GM19025 (cell line): ENCODE measurements around the gene RASGRF1.

Experiments used
- ATAC-seq: cut with Tn5 transposase; IDR thresholded peaks from one replicate; pipeline ENCODE4 v1.9.1; 2021; ENCODE audit warnings: mild to moderate bottlenecking, low read depth, moderate library complexity; ENCODE audit not compliant: unreplicated experiment

RASGRF1 gene

GRCh38 chr15:79071901-79072300 is 18.7 kb downstream of the RASGRF1 start:
- no peak for ATAC-seq

- ATAC-seq, result no peak
Measured at GRCh38 chr15:79068790-79069189, 21.8 kb downstream of the RASGRF1 start.

- ATAC-seq, result no peak
Measured at GRCh38 chr15:79067969-79068368, 22.6 kb downstream of the RASGRF1 start.

- ATAC-seq, result no peak
Measured at GRCh38 chr15:79067072-79067833, 23.3 kb downstream of the RASGRF1 start.

- ATAC-seq, result no peak
Measured at GRCh38 chr15:79066391-79067071, 24.0 kb downstream of the RASGRF1 start.

GRCh38 chr15:79065706-79066376 is 24.7 kb downstream of the RASGRF1 start:
- no peak for ATAC-seq

GRCh38 chr15:79065361-79065705 is 25.2 kb downstream of the RASGRF1 start:
- ATAC-seq, result no peak

- ATAC-seq, result no peak
Measured at GRCh38 chr15:79064496-79064895, 26.1 kb downstream of the RASGRF1 start.

- no peak for ATAC-seq
Measured at GRCh38 chr15:79060175-79060574, 30.4 kb downstream of the RASGRF1 start.

- no peak for ATAC-seq
Measured at GRCh38 chr15:79059081-79059572, 31.5 kb downstream of the RASGRF1 start.

GRCh38 chr15:79058260-79058850 is 32.2 kb downstream of the RASGRF1 start:
- ATAC-seq, result no peak

GRCh38 chr15:79057050-79057449 is 33.5 kb downstream of the RASGRF1 start:
- ATAC-seq, result no peak

- ATAC-seq, result no peak
Measured at GRCh38 chr15:79054350-79054749, 36.2 kb downstream of the RASGRF1 start.

GRCh38 chr15:79053894-79054293 is 36.7 kb downstream of the RASGRF1 start:
- ATAC-seq, result no peak

- ATAC-seq, result no peak
Measured at GRCh38 chr15:79051941-79052731, 38.4 kb downstream of the RASGRF1 start.

GRCh38 chr15:79051029-79051428 is 39.6 kb downstream of the RASGRF1 start:
- ATAC-seq, result no peak

- no peak for ATAC-seq
Measured at GRCh38 chr15:79050341-79050740, 40.2 kb downstream of the RASGRF1 start.

GRCh38 chr15:79049416-79049815 is 41.2 kb downstream of the RASGRF1 start:
- no peak for ATAC-seq

- ATAC-seq, result no peak
Measured at GRCh38 chr15:79047676-79048439, 42.7 kb downstream of the RASGRF1 start.
